Measurements from ENCODE around the gene MED22. TPM values are rescaled to one million over a fixed set of nuclear protein-coding genes. Genes with fewer than 3 reads are reported as not detected.

The MED22 gene
- 15.9 TPM for total RNA-seq

DNA sequence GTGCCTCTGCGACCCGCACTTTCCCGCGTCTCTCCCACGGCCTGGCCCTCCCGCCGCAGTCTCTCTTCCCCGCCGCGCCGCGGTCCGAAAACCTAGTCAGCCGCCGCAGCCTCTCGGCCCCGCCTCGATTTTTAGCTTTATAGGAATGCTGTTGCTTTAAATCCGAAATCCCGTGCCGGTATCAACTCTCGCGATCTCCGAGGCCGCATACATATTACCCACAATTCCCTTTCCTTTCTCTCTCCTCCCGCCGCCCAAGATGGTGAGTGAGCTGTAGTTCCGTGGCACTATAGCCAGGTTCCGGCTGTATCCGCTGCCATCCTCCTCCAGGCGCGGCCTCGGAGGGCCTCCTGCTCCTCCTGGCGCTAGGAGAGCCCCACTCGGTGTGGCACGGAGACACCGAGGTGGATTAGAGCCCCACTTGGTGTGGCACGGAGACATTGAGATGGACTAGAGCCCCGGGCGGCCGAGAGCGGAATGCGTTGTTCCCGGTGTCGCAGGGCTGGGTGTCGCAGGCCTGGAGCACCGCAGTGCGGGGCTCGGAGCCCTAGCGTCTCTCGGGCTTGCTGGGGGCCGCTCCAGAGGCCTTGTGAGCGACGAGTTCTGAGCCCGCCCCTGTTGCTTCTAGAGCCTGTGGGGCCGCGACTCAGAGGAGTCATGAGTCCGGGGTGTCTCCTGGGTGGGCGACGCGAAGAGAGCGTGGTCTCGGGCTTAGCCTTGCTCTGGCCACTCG lies at the start of gene MED22, which contains the start of gene RPL7A:
Gene MED22, minus strand, starts transcription at position 147 of the 733 bp plus-strand sequence. CDS start 1,469 bp downstream, outside the sequence.
Gene RPL7A, plus strand, starts transcription at position 234 of the 733 bp plus-strand sequence. Its CDS starts 26 bp downstream, at position 260.

DNA sequence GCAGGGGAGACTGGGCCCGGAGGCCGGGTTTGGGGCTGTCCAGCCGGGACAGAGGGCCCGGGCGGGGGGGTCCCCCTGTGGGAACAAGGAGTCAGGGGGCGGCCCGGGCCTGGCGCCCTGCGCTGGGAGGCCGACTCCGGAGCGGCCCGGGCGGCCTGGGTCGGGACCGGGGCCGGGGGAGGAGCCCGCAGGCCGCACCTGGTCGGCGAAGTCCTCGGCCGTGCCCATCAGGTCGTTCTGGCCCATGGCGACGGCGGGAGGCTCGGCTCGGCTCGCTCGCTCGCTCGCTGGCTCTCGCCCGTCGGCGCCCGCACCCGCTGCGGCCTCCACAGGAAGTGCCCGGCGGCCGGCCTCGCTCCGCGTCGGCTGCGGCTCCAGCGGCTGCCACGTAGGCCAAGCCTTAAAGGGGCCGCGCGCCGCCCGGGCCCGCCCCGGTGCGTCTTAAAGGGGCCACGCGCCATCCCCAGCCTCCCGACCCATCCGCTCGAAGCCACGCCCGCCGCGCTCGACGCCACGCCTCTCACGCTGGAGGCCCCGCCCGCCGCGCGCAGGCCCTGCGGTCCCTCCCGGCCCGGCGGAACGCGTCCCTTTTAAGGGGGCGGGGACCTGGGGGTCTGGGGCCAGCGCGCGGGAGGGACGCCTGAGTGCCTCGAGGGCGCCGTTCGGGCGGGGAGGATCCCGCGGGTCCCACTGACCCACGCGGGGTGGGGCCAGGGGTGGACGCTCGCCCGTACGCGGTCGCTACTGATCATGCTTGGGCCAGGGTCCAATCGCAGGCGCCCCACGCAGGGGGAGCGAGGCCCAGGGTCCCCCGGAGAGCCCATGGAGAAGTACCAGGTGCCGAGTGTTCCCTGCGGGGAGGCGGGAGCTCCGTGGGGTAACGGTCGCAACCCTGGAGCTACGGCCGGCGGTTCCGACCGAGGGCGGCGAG lies 28.1 kb upstream of the MED22 start, which contains the start of the genes STKLD1 and SURF4:
Gene STKLD1, plus strand, starts transcription at position 643 of the 931 bp plus-strand sequence. Its CDS starts 108 bp downstream, at position 751.
Gene SURF4, minus strand, starts transcription at position 337 of the 931 bp plus-strand sequence. Its CDS starts 91 bp downstream, at position 246.

DNA sequence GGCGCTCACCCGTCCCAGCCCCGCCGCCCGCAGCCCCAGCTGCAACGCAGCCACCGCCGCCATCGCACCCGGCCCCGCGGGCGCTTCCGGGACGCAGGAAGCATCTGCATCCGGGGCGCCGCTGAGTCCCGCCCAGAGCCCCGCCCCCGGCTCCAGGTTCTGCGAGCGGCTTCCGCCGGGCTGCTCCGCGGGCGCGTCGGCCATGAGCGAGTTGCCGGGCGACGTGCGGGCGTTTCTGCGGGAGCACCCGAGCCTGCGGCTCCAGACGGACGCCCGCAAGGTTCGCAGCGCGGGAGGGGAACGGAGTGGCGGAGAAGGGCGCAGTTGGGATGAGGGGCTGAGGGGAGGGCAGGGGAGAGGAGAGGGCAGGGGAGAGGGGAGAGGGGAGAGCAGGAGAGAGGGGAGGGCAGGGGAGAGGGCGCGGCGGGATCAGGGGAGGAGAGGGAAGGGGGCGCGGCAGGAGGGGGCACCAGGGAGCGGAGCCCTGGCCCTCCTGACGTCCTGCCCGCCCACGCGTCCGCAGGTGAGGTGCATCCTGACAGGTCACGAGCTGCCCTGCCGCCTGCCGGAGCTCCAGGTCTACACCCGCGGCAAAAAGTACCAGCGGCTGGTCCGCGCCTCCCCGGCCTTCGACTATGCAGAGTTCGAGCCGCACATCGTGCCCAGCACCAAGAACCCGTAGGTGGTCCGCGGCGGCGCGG lies 8.6 kb upstream of the MED22 start, which contains the start of the genes SURF1 and SURF2:
Gene SURF1, minus strand, starts transcription at position 97 of the 701 bp plus-strand sequence. Its CDS starts 34 bp downstream, at position 63.
Gene SURF2, plus strand, starts transcription at position 160 of the 701 bp plus-strand sequence. Its CDS starts 43 bp downstream, at position 203.

DNA sequence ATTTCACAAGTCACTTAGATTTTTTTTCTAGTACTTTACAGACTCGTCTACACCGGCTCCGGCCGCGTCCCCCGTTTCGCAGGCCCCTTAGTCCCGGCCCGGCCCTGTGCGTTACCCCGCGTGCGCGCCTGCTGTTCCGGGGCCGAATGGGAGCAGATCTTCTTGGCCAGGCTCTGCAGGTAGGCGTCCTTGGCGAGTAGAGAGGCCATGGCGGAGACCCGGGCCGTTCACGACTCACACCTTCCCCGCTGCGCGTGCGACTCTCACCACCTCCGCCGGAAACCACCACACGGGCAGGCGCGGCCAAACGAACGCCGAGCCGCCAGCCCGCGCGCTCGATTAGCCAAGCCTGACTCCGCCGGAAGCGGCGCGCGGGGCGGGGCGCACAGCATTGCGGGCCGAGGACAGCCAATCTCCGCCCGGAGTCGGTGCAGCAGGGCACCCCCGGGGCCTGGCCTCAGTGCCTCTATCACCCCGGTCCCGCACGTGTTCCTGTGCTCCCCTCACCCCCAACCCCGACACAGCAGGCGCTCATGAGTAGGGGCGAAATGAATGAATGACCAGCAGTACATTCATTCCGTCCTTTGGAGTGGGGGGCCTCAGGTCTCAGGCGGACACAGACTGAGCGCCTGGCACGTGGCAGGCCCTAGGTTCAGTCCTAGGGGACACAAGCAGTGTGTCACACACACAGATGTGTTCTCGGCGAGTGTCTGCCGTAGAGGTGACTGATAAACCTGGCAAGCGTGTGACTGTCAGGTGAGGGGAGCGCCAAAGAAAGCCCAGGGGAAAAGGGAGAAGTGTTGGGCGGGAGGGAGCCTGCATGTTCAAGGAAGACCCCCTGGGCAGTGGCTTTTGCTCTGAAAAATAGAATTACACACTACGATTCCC lies 11.8 kb downstream of the MED22 start, which contains the start of gene SURF6:
Gene SURF6, minus strand, starts transcription at position 265 of the 888 bp plus-strand sequence. Its CDS starts 56 bp downstream, at position 209.

Small RNAs within 50 kb of the gene (small RNA-seq; reads per million reads assigned to genes)
- gene RF00019, result not detected
- not detected for gene SNORD24
- gene SNORD36A, result not detected
- gene SNORD36B, result not detected
- not detected for gene SNORD36C

Other genes with a start within 250 kb of the MED22 start
- 99.2 TPM for gene RALGDS, start 226.9 kb downstream of the MED22 start, total RNA-seq
- 3.7 TPM for gene GBGT1, start 184.2 kb downstream of the MED22 start, total RNA-seq
- not detected for gene OBP2B, start 138.9 kb downstream of the MED22 start, total RNA-seq
- gene ABO, start 72.9 kb downstream of the MED22 start, total RNA-seq, result under 0.01 TPM
- 18.2 TPM for gene SURF6, start 11.9 kb downstream of the MED22 start, total RNA-seq
- 914 TPM for gene RPL7A, start 87 bp upstream of the MED22 start, total RNA-seq
- gene SURF1, start 8.4 kb upstream of the MED22 start, total RNA-seq, result 17.8 TPM
- 19.6 TPM for gene SURF2, start 8.4 kb upstream of the MED22 start, total RNA-seq
- 91.3 TPM for gene SURF4, start 27.9 kb upstream of the MED22 start, total RNA-seq
- 3.0 TPM for gene STKLD1, start 28.2 kb upstream of the MED22 start, total RNA-seq
- gene REXO4, start 69.9 kb upstream of the MED22 start, total RNA-seq, result 13.6 TPM
- gene ADAMTS13, start 74.2 kb upstream of the MED22 start, total RNA-seq, result 3.5 TPM
- 23.1 TPM for gene CACFD1, start 111.8 kb upstream of the MED22 start, total RNA-seq
- 22.8 TPM for gene SLC2A6, start 131.0 kb upstream of the MED22 start, total RNA-seq
- not detected for gene MYMK, start 176.8 kb upstream of the MED22 start, total RNA-seq
- 6.0 TPM for gene ADAMTSL2, start 186.6 kb upstream of the MED22 start, total RNA-seq